ENCODE measurements around the gene CCDC68.

CCDC68 gene

DNA sequence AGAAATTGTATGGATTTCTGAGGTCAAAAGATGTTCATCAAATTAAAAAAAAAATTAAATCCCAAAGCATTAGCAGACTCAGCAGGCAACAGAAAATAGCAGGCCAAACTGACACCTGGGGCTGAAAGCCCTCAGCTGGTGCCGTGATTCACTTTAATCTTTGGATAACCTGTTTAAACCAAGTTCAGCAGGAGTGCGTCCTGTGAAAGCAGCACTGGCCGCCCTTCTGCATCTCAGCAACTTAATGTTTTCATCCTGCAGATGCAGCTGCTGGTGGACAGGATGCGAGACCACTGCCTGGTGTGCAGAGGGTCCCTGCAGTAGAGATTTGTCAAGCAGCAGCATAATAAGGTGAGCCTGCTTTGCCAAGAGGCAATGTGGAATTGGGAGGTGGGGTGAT is 41.2 kb downstream of the CCDC68 start:
- no peak for DNase-seq

- no peak for DNase-seq
Observed at GRCh38 chr18:54916507-54916906, 42.8 kb downstream of the CCDC68 start.

- no peak for DNase-seq
Observed at GRCh38 chr18:54914816-54915215, 44.4 kb downstream of the CCDC68 start.

GRCh38 chr18:54911551-54911950 is 47.7 kb downstream of the CCDC68 start:
- DNase-seq, result no peak

DNA sequence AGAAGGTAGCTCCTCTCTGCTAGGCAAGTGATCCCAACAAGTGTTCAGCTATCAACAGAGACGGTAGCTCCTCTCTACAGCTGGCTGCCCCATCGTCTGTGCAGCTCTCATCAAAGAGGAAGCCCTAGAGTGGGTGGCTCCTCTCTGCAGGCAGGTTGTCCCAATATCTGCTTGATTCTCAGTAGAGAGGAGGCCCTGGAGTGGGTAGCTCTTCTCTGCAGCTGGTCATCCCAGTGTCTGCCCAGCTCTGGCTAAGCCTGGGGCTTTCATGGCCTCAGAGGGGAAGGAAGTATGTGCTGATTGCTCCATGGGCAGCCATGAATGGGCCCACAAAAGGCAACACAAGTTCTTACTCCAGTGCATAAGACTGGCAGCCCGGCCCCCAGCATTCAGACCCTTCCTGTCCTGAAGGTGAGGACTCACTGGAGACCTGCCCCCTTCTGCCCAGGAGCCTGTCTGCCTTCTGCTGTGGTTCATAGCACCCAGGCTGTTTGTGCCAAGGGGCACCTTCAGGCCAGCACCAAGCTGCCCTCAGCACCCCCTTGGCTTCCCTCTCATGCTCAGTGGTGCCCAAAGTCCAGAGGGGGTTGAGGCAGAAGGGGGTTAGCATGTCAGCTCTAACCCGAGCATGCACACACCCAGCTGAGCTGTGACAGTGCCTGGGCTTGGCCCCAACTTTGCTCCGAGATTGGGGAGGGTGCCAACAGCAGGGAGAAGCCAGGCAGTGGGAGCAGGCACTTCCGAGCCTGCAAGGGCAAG is 48.9 kb downstream of the CCDC68 start:
- DNase-seq, result no peak

DNA sequence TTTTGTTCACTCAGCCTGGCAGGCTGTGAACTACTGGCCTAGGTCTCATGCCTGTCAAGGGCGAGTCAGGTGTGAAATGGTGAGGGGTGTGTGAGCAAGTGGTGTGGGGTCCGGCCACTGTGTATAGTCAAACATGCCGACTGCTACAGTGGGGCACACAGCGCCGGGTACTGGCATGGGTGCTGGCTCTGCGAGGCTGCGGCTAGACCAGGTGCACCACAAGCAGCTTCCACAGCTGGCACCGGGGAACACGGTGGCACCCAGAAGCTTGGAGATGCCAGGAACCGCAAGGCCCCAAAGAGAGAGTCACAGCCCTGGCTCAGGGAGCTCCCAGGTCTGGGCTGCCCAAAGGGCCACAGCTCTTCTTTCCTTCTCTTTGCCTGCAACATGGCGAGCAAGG is 49.7 kb downstream of the CCDC68 start:
- DNase-seq, result no peak

- no peak for DNase-seq
Observed at GRCh38 chr18:54906331-54907185, 52.7 kb downstream of the CCDC68 start.

- DNase-seq, result no peak
Observed at GRCh38 chr18:54905629-54906028, 53.6 kb downstream of the CCDC68 start.

- DNase-seq, result no peak
Observed at GRCh38 chr18:54904581-54904980, 54.7 kb downstream of the CCDC68 start.

DNA sequence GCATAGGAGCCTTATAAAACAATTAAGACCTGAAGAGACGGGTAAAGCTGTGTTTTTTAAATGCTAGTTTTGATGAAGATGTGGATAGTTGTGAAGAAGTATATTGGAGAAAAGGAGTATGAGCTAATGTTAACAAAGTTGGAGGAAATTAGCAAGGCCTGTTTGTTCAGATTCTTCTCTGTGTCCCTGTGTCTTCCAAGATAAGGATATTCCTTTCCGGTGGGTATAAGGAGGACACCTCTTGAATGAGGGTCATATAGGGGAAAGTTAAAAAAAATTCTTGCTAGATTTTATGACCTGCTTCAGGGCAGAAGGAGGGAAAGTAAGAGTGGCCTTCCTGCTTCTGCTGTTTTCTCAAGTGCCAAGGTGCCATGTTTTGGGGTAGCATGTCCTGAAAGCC is 59.0 kb downstream of the CCDC68 start:
- DNase-seq, result no peak

GRCh38 chr18:54899500-54899899 is 59.8 kb downstream of the CCDC68 start:
- no peak for DNase-seq

- DNase-seq, result no peak
Observed at GRCh38 chr18:54888933-54889332, 70.3 kb downstream of the CCDC68 start.

DNA sequence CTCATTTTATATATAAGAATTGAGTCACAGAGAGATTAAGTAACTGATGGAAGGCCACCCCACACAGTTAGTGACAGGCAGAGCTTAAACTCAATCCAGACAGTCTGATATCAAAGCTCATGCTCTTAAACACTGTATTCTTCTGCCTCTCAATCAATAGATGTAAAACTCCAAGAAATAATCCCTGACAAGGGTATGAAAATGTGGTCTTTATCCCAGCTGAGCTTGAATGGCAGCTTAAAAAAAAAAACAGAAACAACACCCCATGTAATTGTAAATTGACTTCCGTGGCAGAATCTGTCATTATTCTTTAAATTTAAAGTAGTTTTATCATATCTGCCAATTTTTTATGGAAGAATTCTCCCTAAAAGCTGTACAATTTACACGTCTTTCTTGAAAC is 70.9 kb downstream of the CCDC68 start:
- DNase-seq, result no peak

DNA sequence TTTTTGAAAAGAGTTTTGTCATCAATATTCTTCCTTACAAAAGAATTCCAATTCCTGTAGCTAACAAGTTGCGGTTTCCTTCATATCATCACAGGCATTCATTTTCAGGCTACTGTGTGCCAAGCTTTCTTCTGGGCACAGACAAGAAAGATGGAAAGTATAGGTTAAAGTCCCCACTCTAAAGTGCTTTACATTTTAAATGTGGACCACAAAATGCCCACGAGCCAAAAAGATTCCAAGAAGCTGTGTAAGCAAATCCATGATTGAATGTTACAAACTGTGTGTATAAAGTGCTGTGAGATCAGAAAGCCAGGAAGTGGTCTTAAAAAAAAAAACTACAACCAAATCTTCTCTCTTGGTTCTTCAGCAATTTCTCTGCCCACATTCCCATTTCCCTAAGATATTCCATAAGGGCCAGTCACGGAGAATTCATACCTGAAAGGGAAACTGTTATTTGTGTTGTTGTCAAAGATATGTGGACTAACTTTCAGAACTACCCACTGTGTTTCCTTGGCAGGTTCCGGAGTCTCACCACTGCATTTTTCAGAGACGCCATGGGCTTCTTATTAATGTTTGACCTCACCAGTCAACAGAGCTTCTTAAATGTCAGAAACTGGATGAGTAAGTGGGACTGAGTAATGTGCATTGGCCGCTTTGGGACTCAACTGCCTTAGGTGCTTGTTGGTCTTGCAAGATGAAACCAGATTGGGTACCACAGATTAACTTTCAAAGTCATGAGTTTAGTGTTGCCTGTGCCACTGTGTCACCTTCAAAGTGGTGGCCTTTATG is 75.3 kb downstream of the CCDC68 start:
- no peak for DNase-seq

DNA sequence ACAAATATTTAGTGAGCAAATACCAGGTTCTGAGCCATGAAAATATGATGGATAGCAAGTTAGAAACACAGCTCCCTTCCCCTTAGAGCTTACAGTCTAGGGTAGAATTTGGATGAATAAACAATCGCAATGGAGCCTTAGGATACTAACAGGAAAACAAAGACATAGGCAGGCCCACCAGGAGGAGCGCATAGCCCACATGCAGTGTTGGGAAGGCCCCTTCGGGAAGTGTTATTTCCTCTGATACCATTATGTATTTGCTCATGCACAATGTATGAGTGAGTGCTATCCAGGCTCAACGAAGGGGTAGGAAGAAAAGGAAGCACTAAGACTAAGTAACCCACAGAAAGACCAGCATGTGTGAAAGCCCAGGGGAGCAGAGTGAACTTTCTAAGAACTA is 76.9 kb downstream of the CCDC68 start:
- no peak for DNase-seq

DNA sequence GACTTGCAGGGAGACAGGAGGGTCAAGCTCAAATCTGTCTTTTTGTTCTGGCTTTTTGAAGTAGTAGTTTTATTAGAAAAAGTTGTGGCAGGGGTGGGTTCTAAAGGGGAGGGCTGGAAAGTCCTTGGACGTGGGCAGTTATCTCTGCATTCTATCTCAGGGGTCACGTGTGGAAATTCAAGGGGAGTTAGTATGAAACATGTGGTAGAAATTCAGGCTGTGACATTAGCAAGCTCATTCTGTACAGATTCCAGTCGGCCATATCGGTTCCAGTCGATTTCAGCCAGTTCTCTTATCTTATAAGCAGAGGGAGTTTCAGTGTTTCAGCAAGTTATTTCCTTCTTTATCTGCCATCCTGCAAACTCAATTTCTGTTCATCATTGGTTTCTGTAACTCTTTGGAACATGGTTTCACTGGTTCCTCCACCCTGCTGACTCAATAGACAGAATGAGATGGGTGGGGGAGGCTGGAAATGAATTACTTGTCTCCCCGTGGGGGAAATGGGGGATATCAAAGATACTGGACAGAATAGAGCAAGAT is 78.0 kb downstream of the CCDC68 start:
- no peak for DNase-seq

- DNase-seq, result no peak
Observed at GRCh38 chr18:54880395-54881105, 78.7 kb downstream of the CCDC68 start.

DNA sequence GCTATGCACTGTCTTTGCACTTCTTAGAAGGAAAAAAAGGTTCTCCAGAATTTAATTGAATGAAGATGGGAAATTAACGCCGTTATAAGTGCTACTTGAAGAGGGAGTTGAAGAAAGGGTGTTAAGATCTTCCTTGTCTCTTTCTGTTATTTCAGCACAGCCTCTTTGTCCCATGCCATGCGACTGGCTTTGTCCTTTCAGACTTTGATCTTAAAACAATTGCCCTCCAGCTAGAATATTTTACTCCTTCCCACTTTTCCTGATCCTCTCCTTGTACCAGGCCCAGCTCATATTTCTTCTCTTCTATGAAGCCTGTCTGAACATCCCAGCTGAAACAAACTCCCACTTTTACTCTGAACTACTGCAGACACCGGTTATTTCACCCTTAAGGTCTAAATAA is 79.6 kb downstream of the CCDC68 start:
- DNase-seq, result no peak

- DNase-seq, result no peak
Observed at GRCh38 chr18:54878659-54879358, 80.5 kb downstream of the CCDC68 start.

GRCh38 chr18:54878159-54878622 is 81.1 kb downstream of the CCDC68 start:
- no peak for DNase-seq

GRCh38 chr18:54877076-54877475 is 82.2 kb downstream of the CCDC68 start:
- no peak for DNase-seq
